Measurements from ENCODE around the gene TMEM9B.
"Not testable (repeated sequence)": the region's sequence is repeated elsewhere in the genome, so short reads cannot be mapped to it uniquely, and the experiment has no call there.

Gene TMEM9B

GRCh38 chr11:8973121-8973520 is 8.9 kb upstream of the TMEM9B start:
- DNase-seq (ENCODE audit: low spot score), result no peak

- DNase-seq (ENCODE audit: low spot score), result no peak
Observed at GRCh38 chr11:8971924-8972316, 7.7 kb upstream of the TMEM9B start.

GRCh38 chr11:8971196-8971923 is 7.1 kb upstream of the TMEM9B start:
- no peak for DNase-seq (ENCODE audit: low spot score)

GRCh38 chr11:8967184-8967583 is 2.9 kb upstream of the TMEM9B start:
- DNase-seq (ENCODE audit: low spot score), result no peak

GRCh38 chr11:8963569-8964323 is 496 bp downstream of the TMEM9B start:
- peak; percentile 62 for DNase-seq (ENCODE audit: low spot score)

GRCh38 chr11:8962841-8963240 is 1.4 kb downstream of the TMEM9B start:
- no peak for DNase-seq (ENCODE audit: low spot score)

- DNase-seq (ENCODE audit: low spot score), result no peak
Observed at GRCh38 chr11:8961401-8961800, 2.8 kb downstream of the TMEM9B start.

GRCh38 chr11:8959546-8960166 is 4.6 kb downstream of the TMEM9B start:
- peak; percentile 88 for DNase-seq (ENCODE audit: low spot score)

GRCh38 chr11:8956860-8957259 is 7.4 kb downstream of the TMEM9B start:
- DNase-seq (ENCODE audit: low spot score), result no peak

GRCh38 chr11:8948886-8949285 is 15.4 kb downstream of the TMEM9B start:
- no peak for DNase-seq (ENCODE audit: low spot score)

GRCh38 chr11:8947230-8947943 is 16.9 kb downstream of the TMEM9B start:
- DNase-seq (ENCODE audit: low spot score), result no peak

GRCh38 chr11:8942518-8943066 is 21.6 kb downstream of the TMEM9B start, which contains the start of gene ASCL3:
Gene ASCL3, minus strand, starts transcription at chr11:8943016. Its CDS starts 4,855 bp downstream, at chr11:8938161.
- no peak for DNase-seq (ENCODE audit: low spot score)

GRCh38 chr11:8941341-8942103 is 22.7 kb downstream of the TMEM9B start:
- DNase-seq (ENCODE audit: low spot score), result no peak

GRCh38 chr11:8937659-8938058 is 26.6 kb downstream of the TMEM9B start:
- no peak for DNase-seq (ENCODE audit: low spot score)

GRCh38 chr11:8937159-8937558 is 27.1 kb downstream of the TMEM9B start:
- no peak for DNase-seq (ENCODE audit: low spot score)

GRCh38 chr11:8935789-8936188 is 28.5 kb downstream of the TMEM9B start:
- DNase-seq (ENCODE audit: low spot score), result not testable (repeated sequence)

- DNase-seq (ENCODE audit: low spot score), result peak; percentile 79
Observed at GRCh38 chr11:8934742-8935488, 29.3 kb downstream of the TMEM9B start.

- no peak for DNase-seq (ENCODE audit: low spot score)
Observed at GRCh38 chr11:8933931-8934330, 30.3 kb downstream of the TMEM9B start.

- DNase-seq (ENCODE audit: low spot score), result no peak
Observed at GRCh38 chr11:8932564-8933180, 31.6 kb downstream of the TMEM9B start, which contains the start of gene C11orf16. Gene C11orf16, minus strand, starts transcription at chr11:8932947. Its CDS starts 639 bp downstream, at chr11:8932308.

Measured in AG08395 (cell line).